Stimulated activated CD8-positive, alpha-beta memory T cell treated with anti-CD3 and anti-CD28 coated beads, Interleukin-7, amount 100 ng/mL, for 48 hours (primary cell): ENCODE measurements around the gene PASK.

Experiments
- DNase-seq, 2 donors: peaks; one replicate each; pipeline ENCODE4 v3.0.0-alpha.2; 2020; ENCODE audit warnings: low read depth in 1 of 2; ENCODE audit errors: extremely low read depth in 1 of 2

The PASK gene

GRCh38 chr2:241182126-241182525 lies 32.9 kb upstream of the PASK start:
- DNase-seq: no peak

- DNase-seq: no peak
These were observed 31.2 kb upstream of the PASK start for GRCh38 chr2:241180495-241180894.

GRCh38 chr2:241179899-241180298 lies 30.6 kb upstream of the PASK start:
- peak in 1 of 2 donors; percentile 51 for DNase-seq

- DNase-seq: no peak
These were observed 29.7 kb upstream of the PASK start for GRCh38 chr2:241178961-241179360.

GRCh38 chr2:241177526-241178334 lies 28.5 kb upstream of the PASK start:
- no peak for DNase-seq

GRCh38 chr2:241173557-241173956 lies 24.3 kb upstream of the PASK start:
- no peak for DNase-seq

GRCh38 chr2:241168366-241168765 lies 19.1 kb upstream of the PASK start:
- no peak for DNase-seq

- DNase-seq: no peak
These were observed 14.4 kb upstream of the PASK start for GRCh38 chr2:241163601-241164118.

GRCh38 chr2:241161646-241162281 lies 12.5 kb upstream of the PASK start:
- DNase-seq: no peak

GRCh38 chr2:241160318-241160717 lies 11.0 kb upstream of the PASK start:
- DNase-seq: no peak

GRCh38 chr2:241159116-241159515 lies 9.8 kb upstream of the PASK start:
- DNase-seq: no peak

GRCh38 chr2:241158546-241158900 lies 9.3 kb upstream of the PASK start:
- no peak for DNase-seq

GRCh38 chr2:241157841-241158545 lies 8.7 kb upstream of the PASK start:
- no peak for DNase-seq

- no peak for DNase-seq
These were observed 7.7 kb upstream of the PASK start for GRCh38 chr2:241156971-241157441.

GRCh38 chr2:241155936-241156335 lies 6.7 kb upstream of the PASK start:
- DNase-seq: no peak

- DNase-seq: peak in 1 of 2 donors; percentile 42
These were observed 5.6 kb upstream of the PASK start for GRCh38 chr2:241154915-241155314.

- DNase-seq: no peak
These were observed 4.3 kb upstream of the PASK start for GRCh38 chr2:241153616-241154015.

GRCh38 chr2:241151934-241152660 lies 2.8 kb upstream of the PASK start:
- DNase-seq: no peak

GRCh38 chr2:241150660-241151530 lies 1.6 kb upstream of the PASK start:
- no peak for DNase-seq
